HepG2 (cell line): ENCODE measurements around the gene HOXA9. TPM values are rescaled to one million over a fixed set of nuclear protein-coding genes. Genes with fewer than 3 reads are reported as not detected.

Experiments
- ATAC-seq: fragments of 200-7000 bp; cut with Tn5 transposase; 3 replicates; pipeline ENCODE4 v1.9.1; 2020; ENCODE audit warnings: mild to moderate bottlenecking, moderate library complexity
- BruUV-seq: library from RNA; stranded (reverse); fragments of 400-500 nt; replicated peaks from 2 replicates; lab custom pipeline; 2021; lab: Mats Ljungman, UMichigan
- CTCF ChIA-PET: fragments of 300-600 bp; formaldehyde crosslinking; extraction: SDS; loops from one replicate; lab custom pipeline; 2021; ENCODE audit warnings: low total read pairs, inconsistent platforms, low intra/inter-chr PET ratio; lab: Yijun Ruan, JAX
- POLR2A ChIA-PET: fragments of 350-600 bp; sonication (Branson Sonifier 250); formaldehyde crosslinking; loops from one replicate; lab custom pipeline; 2020; ENCODE audit warnings: antibody characterized with exemption, inconsistent platforms; lab: Yijun Ruan, JAX
- DNase-seq: peaks from one replicate; pipeline ENCODE4 v3.0.0-alpha.2; 2015; ENCODE audit warnings: low spot score
- FAIRE-seq: peaks from 3 replicates; lab custom pipeline; 2011; peaks lifted over from hg19 to GRCh38; lab: Jason Lieb, UNC
- H2AFZ ChIP-seq: one replicate; pipeline ENCODE4 v1.6.1; 2011; ENCODE audit warnings: low read length, inconsistent platforms
- H3K27ac ChIP-seq: fragments of 300-600 bp; 3 replicates; pipeline ENCODE4 v1.8.0; 2011; ENCODE audit warnings: mixed run types, mild to moderate bottlenecking, mixed read lengths, low read length, inconsistent platforms; ENCODE audit not compliant: insufficient read depth; ENCODE audit errors: extremely low read length
- H3K27me3 ChIP-seq, 2 experiments: fragments of 200-600 bp in 1 of 2; 2 replicates in 1 of 2; 3 replicates in 1 of 2; pipeline versions ENCODE4 v1.6.0 to v1.8.0; 2011; ENCODE audit warnings: low read length in 2 of 2, mild to moderate bottlenecking in 2 of 2, moderate library complexity in 2 of 2, inconsistent platforms in 1 of 2; ENCODE audit not compliant: insufficient read depth in 2 of 2, control insufficient read depth in 1 of 2
- H3K36me3 ChIP-seq, 2 experiments: fragments of 200-600 bp in 1 of 2; replicated peaks in 1 of 2; 2 replicates in 1 of 2; 3 replicates in 1 of 2; pipeline versions ENCODE4 v1.5.1 to v1.8.0; 2011; ENCODE audit warnings: low read length in 2 of 2, inconsistent platforms in 1 of 2; ENCODE audit not compliant: insufficient read depth in 2 of 2, control insufficient read depth in 1 of 2
- H3K4me1 ChIP-seq: 2 replicates; pipeline ENCODE4 v1.5.1; 2012; ENCODE audit warnings: low read length, inconsistent platforms; ENCODE audit not compliant: insufficient read depth
- H3K4me2 ChIP-seq: 2 replicates; pipeline ENCODE4 v1.6.0; 2011; ENCODE audit warnings: low read depth, low read length, inconsistent platforms
- H3K4me3 ChIP-seq, 3 experiments: fragments of 200-600 bp in 1 of 3; sonication (generic), shearing (Covaris generic) in 1 of 3; replicated peaks in 1 of 3; 2 replicates each; pipeline ENCODE4 v1.5.1; 2011 to 2016; ENCODE audit warnings: low read length in 3 of 3, inconsistent platforms in 2 of 3, low read depth in 2 of 3, mild to moderate bottlenecking in 2 of 3, control low read depth in 1 of 3, mixed read lengths in 1 of 3; ENCODE audit not compliant: insufficient read depth in 1 of 3
- H3K79me2 ChIP-seq: one replicate; pipeline ENCODE4 v1.6.1; 2011; ENCODE audit warnings: low read length, inconsistent platforms; ENCODE audit not compliant: insufficient read depth
- H3K9ac ChIP-seq: 2 replicates; pipeline ENCODE4 v1.6.0; 2011; ENCODE audit warnings: mild to moderate bottlenecking, low read depth, low read length, inconsistent platforms; ENCODE audit not compliant: insufficient read depth
- H3K9me3 ChIP-seq: 2 replicates; pipeline ENCODE4 v1.5.1; 2012; ENCODE audit warnings: mild to moderate bottlenecking, low read length
- H4K20me1 ChIP-seq: 2 replicates; pipeline ENCODE4 v1.6.0; 2011; ENCODE audit warnings: inconsistent platforms, mild to moderate bottlenecking, low read length, moderate library complexity; ENCODE audit not compliant: insufficient read depth
- ELF4 ChIP-seq: sonication (generic); formaldehyde crosslinking; IDR thresholded peaks from 2 replicates; pipeline ENCODE4 v1.5.0; 2020; ENCODE audit warnings: missing genetic modification reagents, mild to moderate bottlenecking, moderate library complexity, borderline replicate concordance
- GATAD1 ChIP-seq: IDR thresholded peaks from 2 replicates; pipeline ENCODE4 v1.6.1; 2016; ENCODE audit warnings: missing genetic modification reagents, missing compliant biosample characterization
- HMG20A ChIP-seq: IDR thresholded peaks from 2 replicates; pipeline ENCODE4 v1.6.1; 2016; ENCODE audit warnings: borderline replicate concordance
- IKZF4 ChIP-seq: sonication (generic); formaldehyde crosslinking; IDR thresholded peaks from 2 replicates; pipeline ENCODE4 v1.5.1; 2020; ENCODE audit warnings: borderline replicate concordance, mild to moderate bottlenecking, low read depth, missing genetic modification reagents; ENCODE audit errors: not compliant biosample characterization
- IRF1 ChIP-seq: sonication (generic); formaldehyde crosslinking; IDR thresholded peaks from 2 replicates; pipeline ENCODE4 v1.4.0; 2020; ENCODE audit warnings: low read depth, mild to moderate bottlenecking, missing genetic modification reagents
- PCBP2 ChIP-seq: fragments of 200-400 bp; formaldehyde crosslinking; optimal IDR thresholded peaks from 2 replicates; pipeline ENCODE3; 2018; ENCODE audit warnings: low read length, low read depth; ENCODE audit not compliant: poor library complexity, severe bottlenecking
- POLR2AphosphoS2 ChIP-seq: IDR thresholded peaks from 2 replicates; pipeline ENCODE4 v1.6.1; 2011; ENCODE audit warnings: low read depth, low read length, improper control_type of control experiment
- REXO4 ChIP-seq: sonication (generic); formaldehyde crosslinking; IDR thresholded peaks from 2 replicates; pipeline ENCODE4 v1.8.0; 2022; ENCODE audit warnings: missing genetic modification reagents, mild to moderate bottlenecking, borderline replicate concordance
- TSC22D2 ChIP-seq: sonication (generic); formaldehyde crosslinking; IDR thresholded peaks from 2 replicates; pipeline ENCODE4 v1.5.1; 2020; ENCODE audit warnings: missing genetic modification reagents, mild to moderate bottlenecking, borderline replicate concordance
- ZBTB2 ChIP-seq: sonication (generic); formaldehyde crosslinking; IDR thresholded peaks from 2 replicates; pipeline ENCODE4 v1.8.0; 2022; ENCODE audit warnings: low read depth, missing genetic modification reagents
- ZNF274 ChIP-seq: sonication (generic); formaldehyde crosslinking; IDR thresholded peaks from 2 replicates; pipeline ENCODE4 v1.5.1; 2020; ENCODE audit warnings: mild to moderate bottlenecking, missing genetic modification reagents
- ZNF367 ChIP-seq: sonication (generic); formaldehyde crosslinking; IDR thresholded peaks from 2 replicates; pipeline ENCODE4 v1.4.0; 2020; ENCODE audit warnings: missing genetic modification reagents, borderline replicate concordance
- ZNF44 ChIP-seq: sonication (generic); formaldehyde crosslinking; IDR thresholded peaks from 2 replicates; pipeline ENCODE4 v1.5.1; 2020; ENCODE audit warnings: mild to moderate bottlenecking, missing genetic modification reagents
- ZNF530 ChIP-seq: sonication (generic); formaldehyde crosslinking; IDR thresholded peaks from 2 replicates; pipeline ENCODE4 v1.5.0; 2020; ENCODE audit warnings: low read depth, mild to moderate bottlenecking, missing genetic modification reagents
- ZNF691 ChIP-seq: sonication (generic); formaldehyde crosslinking; IDR thresholded peaks from 2 replicates; pipeline ENCODE4 v1.4.0; 2020; ENCODE audit warnings: missing genetic modification reagents, low read depth, mild to moderate bottlenecking, borderline replicate concordance
- ZNF749 ChIP-seq: sonication (generic); formaldehyde crosslinking; IDR thresholded peaks from 2 replicates; pipeline ENCODE4 v1.8.0; 2022; ENCODE audit warnings: mild to moderate bottlenecking, missing genetic modification reagents, moderate library complexity, borderline replicate concordance
- ZNF781 ChIP-seq: sonication (generic); formaldehyde crosslinking; IDR thresholded peaks from 2 replicates; pipeline ENCODE4 v1.5.1; 2020; ENCODE audit warnings: borderline replicate concordance, mild to moderate bottlenecking, missing genetic modification reagents; ENCODE audit errors: not compliant biosample characterization
- ZNF850 ChIP-seq: sonication (generic); formaldehyde crosslinking; conservative IDR thresholded peaks from 2 replicates; pipeline ENCODE4 v1.9.0; 2021; ENCODE audit warnings: mild to moderate bottlenecking, missing genetic modification reagents
- WGBS: methylation state at CpG from one replicate; pipeline ENCODE4 v1.1.6; 2017; ENCODE audit warnings: low lambda C conversion rate; 5-methylcytosine and 5-hydroxymethylcytosine counted together
- in situ Hi-C: cut with HindIII; loops from 2 replicates; pipeline ENCODE4 v1.10.0; 2017; ENCODE audit warnings: low pct_unique_long_range_greater_than_20kb; ENCODE audit not compliant: extremely low pct_ligation_motif_present
- intact Hi-C: fragments of 100-400 bp; cut with micrococcal nuclease; formaldehyde crosslinking; loops from one replicate; pipeline ENCODE4 v1.10.0; 2022; ENCODE audit not compliant: unreplicated experiment
- polyA plus RNA-seq, 8 experiments: library from polyadenylated mRNA; depleted of rRNA in 3 of 8; stranded (reverse) in 7 of 8; unstranded in 1 of 8; fragments of >200 nt; fragmentation: Illumina TruSeq in 4 of 8; extraction: Trizol in 4 of 8; gene quantifications; 2 replicates each; pipeline versions ENCODE4 v1.2.1 to v1.2.3, GENCODE V29; 2011 to 2016; ENCODE audit warnings: low read depth in 4 of 8, missing spikeins in 1 of 8, mixed read lengths in 1 of 8; ENCODE audit not compliant: insufficient read depth in 1 of 8
- total RNA-seq, 5 experiments: library from RNA; depleted of rRNA; stranded (reverse); fragments of >200 nt; fragmentation: Illumina TruSeq; extraction: Trizol; gene quantifications; 2 replicates each; pipeline ENCODE4 v1.2.3, GENCODE V29; 2016; ENCODE audit warnings: low read depth in 1 of 5

HOXA9 gene
- total and polyA plus RNA-seq, 2 of the 13 experiments (the other 11 are each of a cell fraction or from before 2014, with no cell fraction given), result not detected

GRCh38 chr7:27114881-27115220 lies 50.5 kb downstream of the HOXA9 start (continued):
- TF ChIP-seq ZNF691 (CRISPR knock-in tag) (no peak), ZBTB2 (CRISPR knock-in tag) (no peak), ZNF367 (CRISPR knock-in tag) (no peak), IRF1 (CRISPR knock-in tag) (no peak), GATAD1 (CRISPR knock-in tag) (no peak), ZNF44 (no peak), POLR2AphosphoS2 (no peak), REXO4 (CRISPR knock-in tag) (no peak)
- TF ChIP-seq, all 625 proteins: peak for 0

GRCh38 chr7:27113991-27114769 lies 51.2 kb downstream of the HOXA9 start:
- peaks cover 12% of the 10 kb centered on the region; the same call in 1 of the 2 replicates for H4K20me1 ChIP-seq
- WGBS, result 95% methylated on average over 25 of the region's 26 CpGs
- intact Hi-C loops, result no loop called here
- no peaks in the 10 kb centered on the region for H3K27me3 ChIP-seq
- H3K27ac ChIP-seq, result no peak overlapping the region
- POLR2A ChIA-PET, result no interaction called here
- H3K4me3 ChIP-seq, result no peak overlapping the region
- H3K9me3 ChIP-seq, result no peaks in the 10 kb centered on the region
- H3K36me3 ChIP-seq, result peaks cover 2 to 8% of the 10 kb centered on the region in 2 experiments; a peak in 3 of 5 replicates
- H3K4me1 ChIP-seq, result peaks cover 27% of the 10 kb centered on the region
- FAIRE-seq (no peak), DNase-seq (no peak), ATAC-seq (no peak)
- no peak overlapping the region for H3K9ac ChIP-seq
- in situ Hi-C loops, result no loop called here
- no TSS peak for BruUV-seq
- peaks cover 26% of the 10 kb centered on the region for H3K79me2 ChIP-seq
- no peak overlapping the region for H3K4me2 ChIP-seq
- CTCF ChIA-PET, result no interaction called here
- no peak overlapping the region for H2AFZ ChIP-seq
- TF ChIP-seq PCBP2 (no peak), ZNF781 (no peak), ZNF749 (CRISPR knock-in tag) (no peak), ZNF530 (no peak), HMG20A (CRISPR knock-in tag) (no peak), ZNF850 (CRISPR knock-in tag) (no peak), ZNF274 (CRISPR knock-in tag) (no peak), IKZF4 (no peak), ELF4 (no peak), TSC22D2 (CRISPR knock-in tag) (no peak)
